Adrenal gland (tissue), 5 donors: ENCODE data around the gene PP2D1.
"Not testable (repeated sequence)": the region's sequence is repeated elsewhere in the genome, so short reads cannot be mapped to it uniquely, and the experiment has no call there.

ENCODE experiments used
- POLR2A ChIP-seq, 2 donors: fragments of 450-650 bp; IDR thresholded peaks; one replicate each; pipeline ENCODE4 v1.6.1; 2017; ENCODE audit warnings: antibody characterized with exemption in 2 of 2, mild to moderate bottlenecking in 2 of 2, moderate library complexity in 1 of 2
- TF ChIP-seq, protein P1 (sequence below), 6 experiments: fragments of 450-650 bp in 4 of 6; fragments of 200-600 bp in 2 of 6; sonication (generic) in 1 of 6; IDR thresholded peaks; 1 replicate in 5 of 6; 2 replicates in 1 of 6; pipeline versions ENCODE4 v1.5.1 to v1.8.0; 2016 to 2021; ENCODE audit warnings: antibody characterized with exemption in 6 of 6, mild to moderate bottlenecking in 2 of 6, moderate library complexity in 1 of 6
- donor health status: DM: no; HTN: no; CAD: no.

DNA sequence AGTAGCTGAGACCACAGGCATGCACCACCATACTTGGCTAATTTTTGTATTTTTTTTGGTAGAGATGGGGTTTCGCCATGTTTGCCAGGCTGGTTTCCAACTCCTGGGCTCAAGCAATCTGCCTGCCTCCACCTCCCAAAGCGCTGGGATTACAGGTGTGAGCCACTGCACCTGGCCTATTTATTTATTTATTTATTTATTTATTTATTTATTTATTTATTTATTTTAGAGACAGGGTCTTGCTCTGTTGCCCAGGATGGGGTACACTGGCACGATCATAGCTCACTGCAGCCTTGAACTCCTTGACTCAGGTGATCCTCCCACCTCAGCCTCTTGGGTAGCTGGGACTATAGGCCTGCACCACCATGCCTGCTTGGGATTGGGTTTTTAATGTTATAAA, 33.1 kb upstream of the PP2D1 start:
- TF ChIP-seq, protein P1, sequence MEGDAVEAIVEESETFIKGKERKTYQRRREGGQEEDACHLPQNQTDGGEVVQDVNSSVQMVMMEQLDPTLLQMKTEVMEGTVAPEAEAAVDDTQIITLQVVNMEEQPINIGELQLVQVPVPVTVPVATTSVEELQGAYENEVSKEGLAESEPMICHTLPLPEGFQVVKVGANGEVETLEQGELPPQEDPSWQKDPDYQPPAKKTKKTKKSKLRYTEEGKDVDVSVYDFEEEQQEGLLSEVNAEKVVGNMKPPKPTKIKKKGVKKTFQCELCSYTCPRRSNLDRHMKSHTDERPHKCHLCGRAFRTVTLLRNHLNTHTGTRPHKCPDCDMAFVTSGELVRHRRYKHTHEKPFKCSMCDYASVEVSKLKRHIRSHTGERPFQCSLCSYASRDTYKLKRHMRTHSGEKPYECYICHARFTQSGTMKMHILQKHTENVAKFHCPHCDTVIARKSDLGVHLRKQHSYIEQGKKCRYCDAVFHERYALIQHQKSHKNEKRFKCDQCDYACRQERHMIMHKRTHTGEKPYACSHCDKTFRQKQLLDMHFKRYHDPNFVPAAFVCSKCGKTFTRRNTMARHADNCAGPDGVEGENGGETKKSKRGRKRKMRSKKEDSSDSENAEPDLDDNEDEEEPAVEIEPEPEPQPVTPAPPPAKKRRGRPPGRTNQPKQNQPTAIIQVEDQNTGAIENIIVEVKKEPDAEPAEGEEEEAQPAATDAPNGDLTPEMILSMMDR (IDR thresholded peaks at IDR 0.05) = not testable (repeated sequence)
- not testable (repeated sequence) for TF ChIP-seq POLR2A (IDR thresholded peaks at IDR 0.05)
